Body of pancreas (tissue), 4 donors: ENCODE results near the gene NOS3. TPM values are rescaled to one million over a fixed set of nuclear protein-coding genes. Genes with fewer than 3 reads are reported as not detected.

Experiments used
- ATAC-seq: fragments of 150-250 bp; one replicate; pipeline ENCODE4 v1.9.1; 2016
- DNase-seq, 4 donors: peaks; one replicate each; pipeline ENCODE4 v3.0.0-alpha.2; 2019
- H3K27ac ChIP-seq, 4 donors: fragments of 200-600 bp; sonication (generic); 1 replicate in 3 of 4; 2 replicates in 1 of 4; pipeline versions ENCODE4 v1.5.1 to v1.6.1; 2016 to 2019; ENCODE audit warnings: mild to moderate bottlenecking in 1 of 4, mixed read lengths in 1 of 4, moderate library complexity in 1 of 4
- H3K27me3 ChIP-seq, 2 donors: fragments of 200-600 bp; sonication (generic); one replicate each; pipeline ENCODE4 v1.6.0; 2016; ENCODE audit warnings: mild to moderate bottlenecking in 1 of 2
- H3K36me3 ChIP-seq, 2 donors: fragments of 200-600 bp; sonication (generic); replicated peaks in 1 of 2; 2 replicates each; pipeline ENCODE4 v1.5.1; 2016; ENCODE audit warnings: low read depth in 2 of 2; ENCODE audit not compliant: insufficient read depth in 1 of 2
- H3K4me1 ChIP-seq: fragments of 200-600 bp; sonication (generic); one replicate; pipeline ENCODE4 v1.6.0; 2016
- H3K4me3 ChIP-seq, 2 donors: fragments of 200-600 bp; sonication (generic); 1 replicate in 1 of 2; 2 replicates in 1 of 2; pipeline ENCODE4 v1.5.1; 2016 to 2019
- H3K9me3 ChIP-seq, 3 donors: fragments of 200-600 bp; sonication (generic); 1 replicate in 2 of 3; 2 replicates in 1 of 3; pipeline ENCODE4 v1.5.1; 2016
- CTCF ChIP-seq, 7 experiments: fragments of 450-650 bp in 4 of 7; fragments of 200-600 bp in 3 of 7; sonication (generic) in 3 of 7; IDR thresholded peaks; one replicate each; pipeline ENCODE4 v1.5.1; 2016 to 2019; ENCODE audit warnings: antibody characterized with exemption in 7 of 7
- POLR2A ChIP-seq, 3 donors: fragments of 450-650 bp; IDR thresholded peaks; one replicate each; pipeline ENCODE4 v1.6.1; 2016; ENCODE audit warnings: antibody characterized with exemption in 3 of 3, mild to moderate bottlenecking in 2 of 3
- WGBS, 2 donors: methylation state at CpG; one replicate each; pipeline ENCODE4 v1.1.5; 2017; 5-methylcytosine and 5-hydroxymethylcytosine counted together
- intact Hi-C: fragments of 100-400 bp; cut with DNase I; formaldehyde crosslinking; loops from one replicate; pipeline ENCODE4 v1.15.1; 2023
- total RNA-seq, 2 donors: library from RNA; depleted of rRNA; stranded (reverse); fragments of >200 nt; gene quantifications; one replicate each; pipeline ENCODE4 v1.1.0, GENCODE V29; 2016

The NOS3 gene
- total RNA-seq, 2 donors from 2014 or later: 4.9 to 7.6 TPM

DNA sequence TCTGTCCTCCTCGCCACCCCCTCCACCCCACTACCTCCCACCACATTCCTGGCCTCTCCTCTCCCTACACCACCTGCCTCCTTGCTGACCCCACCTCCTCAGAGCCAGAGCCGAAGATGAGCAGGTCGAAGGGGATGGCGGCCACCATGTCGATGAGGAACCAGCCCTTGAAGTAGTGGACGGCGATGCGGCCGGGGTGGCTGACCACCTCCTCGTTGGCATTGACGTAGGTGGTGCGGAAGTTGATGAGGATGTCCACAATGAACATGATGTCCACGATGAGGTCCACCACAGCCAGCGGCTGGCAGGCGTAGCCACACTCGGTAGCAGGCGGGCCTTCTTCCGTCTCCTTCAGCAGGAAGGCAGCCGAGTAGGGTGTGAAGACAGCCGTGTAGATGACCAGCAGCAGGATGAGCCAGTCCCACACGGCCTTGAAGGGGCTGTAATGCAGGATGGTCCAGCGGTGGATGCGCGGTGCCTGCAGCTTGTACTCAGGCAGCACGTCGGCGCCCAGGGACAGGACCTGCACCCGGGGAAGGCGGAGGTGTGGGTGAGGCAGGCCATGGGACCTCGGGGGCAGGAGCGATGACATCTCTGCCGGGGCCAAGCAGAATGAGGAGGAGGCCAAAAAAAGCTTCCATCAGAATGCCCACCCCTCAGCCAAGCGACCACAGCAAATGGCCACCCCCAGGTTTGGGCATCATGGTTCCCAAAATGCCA lies 38.3 kb upstream of the NOS3 start:
- Histone ChIP-seq H3K9me3 (no peaks in the 10 kb centered on the region), H3K4me1 (peaks cover 9% of the 10 kb centered on the region), H3K27me3 (peaks cover 0 to 2% of the 10 kb centered on the region in 2 donors), H3K4me3 (no peak overlapping the region), H3K36me3 (no peaks in the 10 kb centered on the region), H3K27ac (no peak overlapping the region)
- no peak for ATAC-seq
- 83 to 85% methylated on average over 29 to 31 of the region's 33 CpGs for WGBS, 2 donors
- DNase-seq: no peak
- TF ChIP-seq POLR2A (IDR thresholded peaks at IDR 0.05): no peak
- no peak for TF ChIP-seq CTCF (IDR thresholded peaks at IDR 0.05)
- intact Hi-C loops: no loop called here

- Histone ChIP-seq H3K27ac (no peak overlapping the region), H3K36me3 (no peaks in the 10 kb centered on the region), H3K4me1 (peaks cover 9% of the 10 kb centered on the region), H3K27me3 (no peaks in the 10 kb centered on the region), H3K9me3 (no peaks in the 10 kb centered on the region), H3K4me3 (no peak overlapping the region)
- DNase-seq: no peak
- TF ChIP-seq POLR2A (IDR thresholded peaks at IDR 0.05) (no peak), CTCF (IDR thresholded peaks at IDR 0.05) (no peak)
- ATAC-seq: no peak
- 85 to 89% methylated on average over 12 to 13 of the region's 17 CpGs for WGBS, 2 donors
- intact Hi-C loops: no loop called here
Measured at GRCh38 chr7:150953061-150953997, 37.5 kb upstream of the NOS3 start.

DNA sequence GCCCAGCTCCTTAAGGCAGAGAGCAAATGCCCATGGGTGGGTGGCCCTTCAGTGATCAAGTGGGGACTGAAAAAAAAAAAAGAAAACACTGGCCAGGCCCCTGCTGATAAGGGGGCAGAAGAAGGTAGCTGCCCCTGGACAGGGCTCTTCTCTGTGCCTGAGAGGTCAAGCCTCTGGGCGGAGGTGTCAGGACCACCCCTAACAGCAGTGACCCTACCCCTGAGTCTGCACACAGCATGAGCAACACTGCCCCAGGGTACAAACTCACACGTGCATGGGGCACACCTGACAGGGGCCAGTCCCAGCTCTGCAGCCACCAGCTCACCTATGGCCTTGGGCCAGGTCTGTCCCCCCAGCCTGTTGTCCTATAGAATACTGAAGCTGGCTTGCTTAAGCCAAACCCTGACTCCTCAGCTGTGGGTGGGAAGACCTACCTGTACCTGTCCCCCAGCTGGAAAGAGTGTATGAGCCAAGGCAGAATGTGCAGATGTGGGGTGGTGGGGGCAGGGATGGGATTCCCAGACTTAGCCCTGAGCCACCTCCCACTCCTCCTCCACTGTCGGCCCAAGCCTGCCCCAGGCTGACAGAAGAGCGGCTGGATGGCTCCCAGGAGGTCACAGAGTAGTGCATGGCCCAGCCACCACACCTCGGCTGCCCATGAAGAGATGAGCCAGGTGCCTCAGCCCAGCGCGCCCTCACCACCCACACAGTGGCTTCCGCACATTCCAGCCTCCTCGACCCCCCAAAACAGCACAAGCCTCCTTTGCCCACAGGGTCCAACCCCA lies 36.4 kb upstream of the NOS3 start:
- Histone ChIP-seq H3K36me3 (no peaks in the 10 kb centered on the region), H3K9me3 (no peaks in the 10 kb centered on the region), H3K4me1 (peaks cover 9% of the 10 kb centered on the region), H3K4me3 (no peak overlapping the region), H3K27me3 (no peaks in the 10 kb centered on the region), H3K27ac (no peak overlapping the region)
- TF ChIP-seq POLR2A (IDR thresholded peaks at IDR 0.05) (no peak), CTCF (IDR thresholded peaks at IDR 0.05) (no peak)
- no peak for DNase-seq
- no peak for ATAC-seq
- intact Hi-C loops: no loop called here
- WGBS, 2 donors: 79 to 82% methylated on average over 8 to 9 of the region's 9 CpGs

GRCh38 chr7:150954986-150955518 lies 35.8 kb upstream of the NOS3 start:
- TF ChIP-seq POLR2A (IDR thresholded peaks at IDR 0.05) (no peak), CTCF (IDR thresholded peaks at IDR 0.05) (no peak)
- DNase-seq: no peak
- Histone ChIP-seq H3K4me3 (no peak overlapping the region), H3K27ac (peak overlapping the region in 1 of 4 donors; percentile 30), H3K27me3 (no peaks in the 10 kb centered on the region), H3K36me3 (no peaks in the 10 kb centered on the region), H3K4me1 (peaks cover 9% of the 10 kb centered on the region), H3K9me3 (no peaks in the 10 kb centered on the region)
- WGBS, 2 donors: 79 to 83% methylated on average over 8 to 20 of the region's 21 CpGs
- no peak for ATAC-seq
- intact Hi-C loops: no loop called here
